ENCODE data around the gene PLXNA2.

PLXNA2 gene

DNA sequence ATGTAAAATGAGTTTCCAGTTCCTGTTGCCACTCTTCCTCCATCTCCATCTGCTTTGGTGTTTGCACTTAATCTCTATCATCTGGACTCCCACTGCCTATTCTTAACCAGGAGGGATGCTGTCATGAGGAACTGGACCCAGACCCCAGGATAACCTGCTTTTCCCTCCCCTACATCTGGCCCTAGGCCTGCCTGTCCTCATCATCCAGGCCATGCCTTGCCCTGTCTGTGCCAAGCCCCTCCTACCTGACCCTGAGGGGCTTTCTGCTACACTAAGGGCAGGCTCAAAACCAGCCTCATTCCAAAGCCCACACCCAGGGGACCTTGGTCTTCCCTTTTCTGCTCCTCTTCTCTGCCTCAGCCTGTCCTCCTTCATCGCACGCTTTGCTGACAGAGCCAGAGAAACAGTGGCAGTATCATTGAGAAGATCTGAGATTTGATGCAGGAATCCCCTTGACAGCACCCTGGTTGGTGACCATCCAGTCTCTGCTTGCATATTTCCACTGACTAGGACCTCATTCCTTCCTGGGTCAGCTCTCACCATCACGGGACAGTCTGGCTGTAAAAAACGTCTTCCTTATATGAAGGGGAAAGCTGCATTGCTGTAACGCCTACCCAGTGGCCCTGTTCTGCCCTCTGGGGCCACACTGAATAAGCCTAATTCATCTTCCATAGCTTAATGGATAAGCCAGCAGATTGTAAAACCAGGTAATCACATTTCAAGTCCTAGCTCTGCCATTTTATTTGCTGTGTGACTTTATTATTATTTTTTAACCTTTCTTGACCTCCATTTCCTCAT, 38.8 kb downstream of the PLXNA2 start:
- no peak for DNase-seq (ENCODE audit: low read depth in 1 of 2, low spot score in 1 of 2)

DNA sequence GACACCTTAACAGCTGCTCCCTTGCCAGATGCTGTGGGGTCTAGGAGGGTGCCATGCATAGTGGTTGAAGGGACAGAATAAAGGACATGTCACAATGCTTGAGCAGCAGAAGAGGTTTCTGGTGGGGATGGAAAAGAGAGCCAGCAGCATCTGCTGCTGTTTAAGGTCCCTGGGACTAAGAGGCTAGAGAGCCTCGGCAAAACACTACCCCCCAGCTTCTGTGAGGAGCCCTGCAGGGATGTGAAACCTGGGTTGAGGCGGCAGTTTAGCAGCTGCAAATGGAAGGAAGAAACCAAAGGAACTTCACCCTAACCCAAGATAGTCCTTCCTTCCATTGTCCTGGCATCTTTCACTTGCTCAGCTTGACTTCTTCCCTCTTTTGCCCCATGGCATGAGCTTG, 39.4 kb downstream of the PLXNA2 start:
- no peak for DNase-seq (ENCODE audit: low read depth in 1 of 2, low spot score in 1 of 2)

DNA sequence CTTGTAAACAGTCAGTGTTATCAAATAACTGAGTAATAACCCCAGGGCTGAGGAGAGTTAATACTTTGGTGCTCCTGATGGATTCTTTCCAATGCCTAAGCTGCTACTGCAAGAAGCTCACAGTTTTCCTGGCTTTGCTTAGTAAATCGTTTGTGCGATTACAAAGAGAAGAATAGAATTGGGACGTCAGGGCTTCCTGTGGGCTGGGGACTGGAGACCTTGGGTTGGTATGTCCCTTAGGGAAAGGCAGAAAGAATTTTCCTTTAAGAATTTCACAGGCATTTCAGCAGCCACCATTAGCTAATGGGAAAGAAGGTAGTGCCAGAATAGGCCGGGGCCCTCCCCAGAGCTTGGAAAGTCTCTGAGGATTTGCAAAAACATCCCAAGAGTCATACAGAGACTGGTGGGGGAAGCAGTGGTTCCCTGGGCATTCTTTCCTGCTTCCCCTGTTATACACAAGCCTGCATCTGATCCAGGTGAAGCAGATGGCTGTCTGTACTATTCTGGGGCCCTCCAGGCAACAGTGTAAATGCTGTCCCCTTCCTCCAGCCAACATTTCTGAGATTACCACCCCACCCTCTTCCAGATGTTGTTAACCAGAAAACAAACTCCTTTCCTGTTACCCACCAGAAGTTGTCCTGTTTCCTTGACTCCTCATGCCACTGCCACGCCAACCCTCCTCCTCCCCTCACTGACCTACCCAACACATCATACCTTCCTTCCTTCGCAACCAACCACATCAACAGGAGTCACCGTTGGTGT, 40.2 kb downstream of the PLXNA2 start:
- DNase-seq (ENCODE audit: low read depth in 1 of 2, low spot score in 1 of 2) = no peak

DNA sequence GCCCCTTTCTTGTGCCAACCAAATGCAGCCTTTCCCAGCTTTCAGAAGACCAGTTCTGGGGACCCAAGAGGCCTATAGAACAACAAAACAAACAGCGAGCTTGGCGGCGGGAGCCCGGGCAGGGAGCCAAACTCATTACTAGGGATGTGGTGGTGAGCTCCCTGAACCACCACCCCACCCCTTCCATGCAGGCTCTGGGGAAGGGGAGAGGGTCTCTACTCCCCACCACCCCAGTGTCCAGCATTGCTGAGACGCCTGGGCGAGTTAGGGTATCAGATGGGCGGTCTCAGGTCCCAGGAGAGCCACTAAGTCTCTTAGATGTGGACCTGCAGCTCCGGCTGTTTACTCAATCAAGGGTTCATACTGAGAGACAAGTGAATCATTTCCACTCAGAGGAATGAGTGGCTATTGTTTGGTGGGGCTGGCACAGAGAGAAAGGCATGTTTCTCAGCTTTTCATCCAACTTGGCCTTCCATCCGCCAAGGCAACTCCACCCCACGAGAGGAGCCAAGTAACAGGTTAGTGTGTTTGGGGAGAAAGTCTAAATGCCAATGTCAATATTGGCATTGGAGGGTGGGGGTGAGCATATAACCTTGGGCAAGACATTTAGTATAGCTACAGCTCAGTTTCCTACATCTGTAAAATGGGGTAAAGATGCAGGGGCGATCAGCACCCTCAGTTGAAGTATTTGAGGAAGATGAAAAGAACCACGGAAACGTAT, 40.9 kb downstream of the PLXNA2 start:
- no peak for DNase-seq (ENCODE audit: low read depth in 1 of 2, low spot score in 1 of 2)

DNA sequence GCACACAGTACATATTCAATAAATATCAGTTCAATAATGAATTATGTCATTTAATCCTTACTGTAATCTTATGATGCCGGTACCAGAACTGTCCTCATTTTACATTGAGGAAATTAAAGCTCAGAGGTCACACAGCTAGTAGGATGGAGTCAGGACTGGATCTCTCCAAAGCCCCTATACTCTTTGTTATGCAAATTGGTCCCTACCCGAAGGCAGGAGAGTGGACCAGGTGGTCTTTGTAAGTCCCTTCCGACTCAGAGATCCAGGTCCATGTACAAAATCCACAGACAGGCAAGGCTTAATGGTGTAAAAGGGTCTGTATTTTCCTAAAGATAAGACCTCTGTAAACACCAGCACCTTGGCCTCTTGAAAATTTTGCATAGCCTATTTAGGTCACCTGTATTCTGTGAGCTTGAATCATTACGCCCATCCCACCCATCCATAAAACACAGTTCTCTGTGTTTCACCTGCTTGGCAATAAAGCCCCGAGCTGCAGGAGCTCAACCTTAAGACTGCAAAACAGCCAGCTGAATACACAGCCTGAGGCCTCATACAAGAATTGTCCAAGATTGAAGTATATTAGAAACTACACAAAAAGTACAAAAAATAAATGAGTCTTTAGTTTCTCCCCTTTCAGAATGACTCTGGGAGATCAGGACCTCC, 41.7 kb downstream of the PLXNA2 start:
- no peak for DNase-seq (ENCODE audit: low read depth in 1 of 2, low spot score in 1 of 2)

DNA sequence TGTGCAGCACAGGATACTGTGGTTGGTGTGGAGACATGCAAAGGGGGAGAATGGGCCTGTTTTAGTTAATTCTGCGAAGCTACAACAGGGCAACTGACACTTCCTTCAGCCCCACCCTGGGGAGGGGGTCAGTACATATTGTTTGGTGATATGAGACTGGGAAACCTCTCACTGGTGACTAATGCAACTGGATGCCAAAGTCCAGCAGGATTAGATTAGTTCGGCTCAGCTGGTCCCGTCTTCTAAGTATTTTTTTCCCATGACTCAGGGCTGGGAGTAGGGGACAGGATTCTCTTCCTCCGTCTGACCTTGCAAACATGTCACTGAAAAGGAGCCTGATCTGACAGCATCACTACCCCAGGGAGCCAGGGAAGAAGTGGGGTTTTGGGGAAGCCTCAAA, 43.0 kb downstream of the PLXNA2 start:
- DNase-seq (ENCODE audit: low read depth in 1 of 2, low spot score in 1 of 2) = no peak

DNA sequence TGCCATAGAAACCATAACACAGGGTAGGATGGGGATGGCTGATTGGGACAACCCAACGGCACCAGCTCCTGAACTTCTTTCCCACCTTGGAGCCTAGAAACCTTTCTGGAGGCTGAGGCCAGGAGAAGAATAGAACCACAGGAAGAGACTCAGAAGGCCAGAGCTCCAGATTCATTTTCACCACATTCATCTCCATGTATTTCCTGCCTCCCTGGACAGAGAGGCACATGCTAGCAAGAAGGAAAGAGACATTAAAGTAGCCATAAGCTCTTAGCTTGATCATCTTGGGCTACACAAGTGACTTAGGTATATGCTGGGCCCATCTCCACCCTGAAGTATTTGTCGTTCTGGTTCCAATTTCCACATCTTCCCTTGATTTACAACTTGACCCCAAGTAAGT, 44.1 kb downstream of the PLXNA2 start:
- no peak for DNase-seq (ENCODE audit: low read depth in 1 of 2, low spot score in 1 of 2)

DNA sequence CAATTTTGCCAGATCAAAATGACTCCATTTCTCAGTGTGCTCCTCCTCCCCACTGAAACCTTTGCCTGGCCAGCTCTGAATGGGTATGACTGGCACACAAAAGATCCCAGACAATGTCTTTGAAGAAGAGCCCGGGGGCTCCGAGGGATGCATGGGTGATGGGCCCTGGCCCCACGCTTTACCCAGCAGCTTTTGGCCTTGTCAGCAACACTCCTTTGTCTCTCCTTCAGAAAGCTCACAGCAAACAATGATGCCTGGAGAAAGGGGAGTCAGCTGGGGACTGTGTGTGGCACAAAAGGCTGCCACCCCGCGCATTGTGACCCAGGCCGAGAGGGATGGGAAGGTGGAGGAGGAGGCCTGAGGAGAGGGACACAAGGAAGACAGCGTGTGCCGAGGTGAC, 45.9 kb downstream of the PLXNA2 start:
- DNase-seq (ENCODE audit: low read depth in 1 of 2, low spot score in 1 of 2) = no peak

DNA sequence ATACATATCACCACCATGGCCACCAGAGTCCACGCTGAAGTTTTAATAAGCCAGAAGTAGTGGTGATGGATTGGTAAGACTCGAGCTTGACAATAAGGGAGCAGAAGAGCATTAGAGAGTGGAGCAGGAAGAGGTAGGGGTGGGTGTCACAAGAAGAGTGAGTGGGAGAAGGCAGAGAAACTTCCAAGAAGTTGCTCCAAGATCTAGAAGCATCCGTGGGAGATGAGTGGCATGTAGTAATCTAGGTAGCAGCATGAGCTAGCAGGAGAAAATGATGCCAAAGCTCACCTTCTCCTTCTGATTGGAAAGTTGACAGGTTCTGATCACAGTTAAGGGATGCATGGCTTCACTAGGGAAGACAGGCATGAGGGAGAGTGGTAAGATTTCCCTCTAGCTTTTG, 49.2 kb downstream of the PLXNA2 start:
- no peak for DNase-seq (ENCODE audit: low read depth in 1 of 2, low spot score in 1 of 2)

DNA sequence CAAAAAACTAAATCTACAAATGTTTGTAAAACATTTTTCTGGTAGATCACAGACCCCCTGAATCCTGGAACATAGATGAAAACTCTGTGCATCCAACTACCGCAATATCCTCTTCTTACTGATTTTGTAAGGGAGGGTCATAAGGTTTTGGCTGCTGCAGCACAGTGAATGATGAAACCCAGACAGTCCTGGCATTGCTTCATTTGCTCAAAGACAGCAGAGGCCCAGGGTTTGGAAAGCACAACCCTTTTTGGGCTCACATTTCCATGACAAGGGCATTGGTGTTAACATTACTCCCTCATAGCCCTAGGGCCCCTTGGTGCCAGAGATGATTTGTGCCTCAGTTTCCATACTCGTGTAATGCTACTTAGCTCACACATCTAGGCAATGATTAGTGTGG, 51.2 kb downstream of the PLXNA2 start:
- no peak for DNase-seq (ENCODE audit: low read depth in 1 of 2, low spot score in 1 of 2)

DNA sequence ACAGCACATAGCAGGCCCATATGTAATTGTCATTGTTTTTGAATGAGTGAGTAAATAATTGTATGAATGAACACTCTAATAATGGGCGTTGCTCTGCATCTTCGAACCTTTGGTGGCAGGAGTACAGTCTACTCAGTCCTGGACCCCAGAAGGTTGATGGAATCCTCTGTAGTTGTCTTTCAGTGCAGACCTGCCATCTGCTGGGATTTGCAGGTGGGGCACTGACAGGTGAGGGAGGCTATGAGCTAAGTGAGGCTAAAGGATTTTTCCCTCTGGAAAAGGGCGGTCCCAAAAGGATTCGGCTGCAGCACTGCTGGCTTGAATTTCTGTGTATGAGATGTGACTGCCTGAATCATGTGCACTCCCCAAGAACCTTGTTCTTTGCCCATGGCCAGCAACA, 53.4 kb downstream of the PLXNA2 start:
- no peak for DNase-seq (ENCODE audit: low read depth in 1 of 2, low spot score in 1 of 2)

DNA sequence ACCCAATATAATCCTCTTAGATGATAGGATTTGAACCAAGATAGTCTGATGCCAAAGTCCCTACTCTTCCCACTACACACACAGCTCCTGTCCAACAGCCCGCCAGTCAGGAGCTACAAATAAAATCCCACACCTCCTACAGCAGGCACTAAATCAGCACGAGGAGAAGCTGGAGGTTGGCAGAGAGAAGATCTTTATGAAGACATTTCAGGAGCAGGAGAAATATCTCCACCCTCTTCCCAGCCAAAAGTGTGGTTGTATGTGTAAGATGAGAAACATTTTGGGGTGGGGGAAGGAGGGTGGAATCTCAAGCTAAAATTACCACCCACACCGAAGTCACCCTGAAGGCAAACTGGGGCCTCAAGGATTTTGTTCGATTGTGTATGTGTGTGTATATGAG, 54.5 kb downstream of the PLXNA2 start:
- no peak for DNase-seq (ENCODE audit: low read depth in 1 of 2, low spot score in 1 of 2)

DNA sequence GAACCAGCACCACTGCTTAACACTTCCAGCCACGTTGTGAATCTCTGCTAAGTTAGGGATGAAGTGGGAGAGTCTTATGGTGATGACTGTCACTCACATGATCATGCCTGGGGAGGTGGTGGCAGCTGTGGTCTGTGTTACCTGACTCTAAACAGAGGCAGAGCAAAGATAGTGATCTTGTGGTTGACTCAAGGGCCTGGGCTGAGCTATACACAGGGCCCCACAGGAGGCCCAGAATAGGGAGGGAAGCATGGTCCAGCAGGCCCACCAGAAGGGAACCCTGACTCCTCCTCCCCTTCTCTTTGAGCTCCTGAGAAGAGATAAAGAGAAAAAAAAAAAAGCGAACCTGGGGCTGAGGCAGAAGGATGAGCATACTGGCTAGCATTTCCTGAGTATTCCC, 55.0 kb downstream of the PLXNA2 start:
- DNase-seq (ENCODE audit: low read depth in 1 of 2, low spot score in 1 of 2) = no peak

DNA sequence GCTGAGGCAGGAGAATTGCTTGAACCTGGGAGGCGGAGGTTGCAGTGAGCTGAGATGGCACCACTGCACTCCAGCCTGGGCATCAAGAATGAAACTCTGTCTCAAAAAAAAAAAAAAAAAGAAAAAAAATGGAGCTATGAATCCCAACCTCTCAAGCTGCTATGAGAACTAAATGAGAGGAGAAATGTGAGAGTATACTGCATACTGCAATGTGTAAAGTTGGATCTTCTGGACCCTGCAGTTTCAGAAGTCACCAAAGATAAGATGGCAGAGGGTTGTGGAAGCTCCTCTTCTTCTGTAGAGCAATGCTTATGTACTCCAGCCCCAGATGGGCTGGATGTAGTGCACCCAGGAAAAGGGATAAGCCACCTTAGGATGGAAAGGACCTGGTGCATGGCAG, 55.6 kb downstream of the PLXNA2 start:
- no peak for DNase-seq (ENCODE audit: low read depth in 1 of 2, low spot score in 1 of 2)

DNA sequence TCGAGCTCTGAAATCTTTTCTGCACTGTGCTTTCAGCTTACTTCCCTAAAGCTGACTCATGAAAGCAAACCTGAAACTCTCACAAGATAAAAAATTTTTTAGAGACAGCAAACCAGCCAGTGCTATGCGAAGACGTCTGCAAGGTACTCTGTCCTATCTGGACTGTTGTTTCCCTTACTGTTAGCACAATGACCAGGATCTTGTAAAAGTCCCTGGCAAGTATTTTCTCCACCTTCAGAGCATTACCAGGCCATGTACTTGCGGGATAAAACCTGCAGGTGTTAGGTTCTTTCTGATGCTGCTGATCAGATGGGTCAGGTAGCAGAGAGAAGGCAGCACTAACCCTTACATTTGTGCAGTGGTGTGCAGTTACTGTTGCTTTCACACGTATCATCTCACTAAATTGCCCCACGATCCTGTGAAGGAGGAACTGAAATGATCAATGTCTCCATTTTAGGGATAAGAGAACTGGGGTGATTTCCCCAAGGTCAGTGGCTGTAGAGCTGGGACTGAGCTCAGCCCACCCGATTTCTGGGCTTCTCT, 56.6 kb downstream of the PLXNA2 start:
- no peak for DNase-seq (ENCODE audit: low read depth in 1 of 2, low spot score in 1 of 2)

DNA sequence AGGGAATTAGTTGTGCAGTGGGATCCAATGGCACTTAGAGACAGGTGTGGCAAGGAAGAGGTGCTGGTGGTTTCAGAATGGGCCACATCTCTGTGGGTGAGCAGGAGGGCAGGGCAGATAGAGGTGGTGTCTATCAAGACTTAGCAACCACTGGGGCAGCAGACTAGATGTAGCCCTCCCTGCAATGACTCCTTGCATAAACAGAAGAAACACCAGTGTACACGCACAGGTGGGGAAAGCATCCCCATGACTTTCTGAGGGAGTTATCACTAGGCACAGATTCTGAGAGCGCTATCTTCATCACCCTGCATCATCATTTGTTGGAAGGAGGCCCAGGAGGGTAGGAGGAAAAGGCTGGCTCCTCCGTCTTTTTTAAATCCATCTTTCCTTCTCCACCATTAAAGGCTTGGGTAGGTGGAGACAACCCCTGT, 58.4 kb downstream of the PLXNA2 start:
- no peak for DNase-seq (ENCODE audit: low read depth in 1 of 2, low spot score in 1 of 2)

DNA sequence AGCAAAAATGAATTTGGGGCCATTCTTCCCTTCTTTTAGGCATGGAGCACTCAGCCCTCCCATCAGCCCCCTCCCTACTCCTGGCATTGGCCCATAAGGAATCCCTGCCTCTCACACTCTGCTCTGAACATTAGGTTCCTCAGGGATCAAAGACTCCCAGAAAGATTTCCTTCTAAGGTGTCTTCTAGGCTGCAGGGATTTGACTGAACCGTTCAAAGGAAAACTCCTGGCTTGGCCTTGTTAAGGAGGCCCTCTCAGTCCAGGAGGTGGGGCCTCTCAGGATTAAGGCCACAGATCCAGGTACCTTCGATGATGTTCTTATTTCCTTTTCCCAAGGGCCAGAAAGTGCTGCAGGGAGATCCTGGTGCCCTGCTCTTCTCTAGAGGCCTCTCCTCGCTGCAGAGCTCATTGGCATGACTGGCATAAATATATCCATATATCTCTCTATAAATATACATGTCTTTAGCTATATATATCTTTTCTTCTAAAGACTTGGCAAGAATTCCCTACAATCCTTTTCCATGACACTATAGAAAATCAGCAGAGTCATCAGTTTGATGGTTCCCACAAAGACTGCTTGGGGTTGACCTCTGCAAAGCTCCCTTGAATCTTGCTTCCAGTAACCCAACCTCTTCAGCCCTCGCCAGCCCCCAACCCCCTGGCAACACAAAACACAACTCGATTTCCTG, 59.1 kb downstream of the PLXNA2 start:
- no peak for DNase-seq (ENCODE audit: low read depth in 1 of 2, low spot score in 1 of 2)

DNA sequence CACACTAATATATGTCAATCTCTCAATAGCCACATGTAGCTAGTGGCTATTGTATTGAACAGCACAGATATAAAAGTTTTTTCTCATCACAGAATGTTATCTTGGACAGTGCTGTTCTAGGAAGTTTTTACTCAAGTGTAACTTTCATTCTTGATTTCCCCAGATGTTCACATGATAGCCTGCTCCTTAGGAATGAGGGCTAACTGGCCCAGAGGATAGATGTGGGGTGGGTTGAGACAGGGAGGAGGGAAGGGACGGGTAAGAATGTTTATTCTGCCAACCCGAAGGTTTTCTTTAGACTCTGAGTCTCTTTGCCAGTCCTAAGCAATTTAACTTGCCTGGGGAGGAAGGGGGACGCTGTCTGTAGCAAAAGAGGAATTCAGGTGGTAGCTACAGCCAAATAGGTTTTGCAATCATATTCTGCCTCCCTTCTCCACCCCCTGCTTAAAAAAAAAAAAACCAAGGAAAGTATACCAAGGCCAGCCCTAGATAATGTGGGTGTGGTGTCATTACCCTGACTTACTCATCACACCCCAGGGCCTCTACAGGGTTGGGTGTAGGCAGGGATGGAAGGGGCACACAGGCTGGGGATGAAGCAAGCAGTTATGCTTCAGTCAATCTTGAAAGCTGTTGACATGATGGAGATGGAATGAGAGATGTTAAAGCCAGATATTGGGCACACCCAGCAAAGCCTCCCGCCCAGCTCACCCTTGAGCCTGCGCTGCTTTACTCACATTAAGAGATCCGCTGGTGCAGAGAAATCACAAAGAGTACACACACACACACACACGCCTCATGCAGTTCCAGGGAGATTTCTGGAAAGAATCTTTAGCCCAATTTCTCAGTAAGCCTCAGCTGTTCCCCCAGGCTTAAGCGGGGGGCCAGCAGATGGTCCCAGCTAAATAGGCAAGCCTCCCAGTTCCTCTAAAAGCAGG, 59.9 kb downstream of the PLXNA2 start:
- no peak for DNase-seq (ENCODE audit: low read depth in 1 of 2, low spot score in 1 of 2)

DNA sequence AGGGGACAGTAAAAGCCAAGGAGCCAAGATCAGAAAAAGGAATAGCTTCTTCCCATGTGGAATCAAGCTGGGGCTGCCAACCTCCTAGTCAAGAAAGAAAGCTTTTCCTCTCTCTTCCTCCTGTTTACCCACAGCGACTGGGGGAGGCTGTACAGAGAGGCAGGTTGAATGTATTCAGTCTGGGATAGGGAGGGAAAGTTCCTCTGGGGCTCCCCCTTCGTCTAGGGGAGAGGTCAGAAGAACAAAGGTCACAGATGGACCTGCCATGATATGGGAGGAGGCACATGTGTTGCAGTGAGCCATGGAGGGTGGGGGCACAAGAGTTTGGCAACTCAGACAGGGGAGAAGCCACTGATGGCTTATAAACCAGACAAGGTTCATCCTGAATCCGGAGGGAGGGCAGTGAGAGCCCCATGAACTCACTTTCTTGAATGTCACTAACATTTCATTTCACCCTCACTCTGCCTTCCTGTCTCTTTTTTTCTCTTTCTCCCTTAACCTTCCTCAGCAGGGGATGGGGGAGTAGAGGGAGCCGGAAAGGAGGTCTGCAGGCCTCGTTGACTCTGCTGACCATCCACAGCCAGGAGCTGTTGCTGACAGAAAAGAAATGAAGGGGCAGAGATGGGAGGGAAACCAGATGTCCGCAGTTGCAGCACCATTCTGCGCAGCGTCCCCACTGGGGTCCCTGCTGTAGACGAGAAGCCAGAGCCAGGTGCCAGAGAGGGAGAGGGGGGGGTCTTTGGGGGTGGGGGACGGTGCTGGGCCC, 61.1 kb downstream of the PLXNA2 start:
- no peak for DNase-seq (ENCODE audit: low read depth in 1 of 2, low spot score in 1 of 2)
